Measurements from ENCODE around the gene PAK1.

PAK1 gene

GRCh38 chr11:77411717-77412441 lies 62.0 kb downstream of the PAK1 start:
- Histone ChIP-seq H4K20me1 (peaks cover 62% of the 10 kb centered on the region), H3K4me2 (peak overlapping the region; percentile 91), H3K9me3 (no peaks in the 10 kb centered on the region), H3K36me3 (no peaks in the 10 kb centered on the region), H3K4me1 (peaks cover 42% of the 10 kb centered on the region), H3K4me3 (peak overlapping the region; percentile 70), H3K9ac (peak overlapping the region; percentile 75), H3K27ac (peak overlapping the region; percentile 54), H3K27me3 (no peaks in the 10 kb centered on the region)
- no peak for TF ChIP-seq Cebpa-rat (IDR thresholded peaks at IDR 0.05)

GRCh38 chr11:77411137-77411707 lies 62.7 kb downstream of the PAK1 start:
- no peaks in the 10 kb centered on the region for H3K9me3 ChIP-seq
- peak overlapping the region; percentile 91 for H3K4me2 ChIP-seq
- peaks cover 42% of the 10 kb centered on the region for H3K4me1 ChIP-seq
- peaks cover 67% of the 10 kb centered on the region for H4K20me1 ChIP-seq
- no peak for TF ChIP-seq Cebpa-rat (IDR thresholded peaks at IDR 0.05)
- H3K4me3 ChIP-seq = peak overlapping the region; percentile 70
- H3K27ac ChIP-seq = peak overlapping the region; percentile 54; the same call in 1 of the 2 replicates
- H3K36me3 ChIP-seq = no peaks in the 10 kb centered on the region
- no peaks in the 10 kb centered on the region for H3K27me3 ChIP-seq
- H3K9ac ChIP-seq = peak overlapping the region; percentile 75

GRCh38 chr11:77410076-77410827 lies 63.6 kb downstream of the PAK1 start:
- Histone ChIP-seq H3K4me2 (peak overlapping the region; percentile 91), H3K9me3 (no peaks in the 10 kb centered on the region), H4K20me1 (peaks cover 77% of the 10 kb centered on the region), H3K4me3 (no peak overlapping the region), H3K4me1 (peaks cover 42% of the 10 kb centered on the region), H3K36me3 (no peaks in the 10 kb centered on the region), H3K27ac (no peak overlapping the region), H3K27me3 (no peaks in the 10 kb centered on the region), H3K9ac (no peak overlapping the region)
- no peak for TF ChIP-seq Cebpa-rat (IDR thresholded peaks at IDR 0.05)

- Histone ChIP-seq H3K9ac (no peak overlapping the region), H3K27ac (no peak overlapping the region)
Observed at GRCh38 chr11:77409046-77409445, 64.8 kb downstream of the PAK1 start.

GRCh38 chr11:77407613-77408012 lies 66.3 kb downstream of the PAK1 start:
- Histone ChIP-seq H4K20me1 (peaks cover 78% of the 10 kb centered on the region), H3K9me3 (no peaks in the 10 kb centered on the region), H3K4me2 (no peak overlapping the region), H3K27me3 (no peaks in the 10 kb centered on the region), H3K27ac (no peak overlapping the region), H3K9ac (no peak overlapping the region), H3K4me1 (peaks cover 20% of the 10 kb centered on the region), H3K4me3 (no peak overlapping the region), H3K36me3 (no peaks in the 10 kb centered on the region)
- TF ChIP-seq Cebpa-rat (IDR thresholded peaks at IDR 0.05) = no peak

More at GRCh38 chr11:77409046-77409445, 64.8 kb downstream of the PAK1 start:
- no peaks in the 10 kb centered on the region for H3K36me3 ChIP-seq
- H3K4me3 ChIP-seq = no peak overlapping the region
- no peaks in the 10 kb centered on the region for H3K9me3 ChIP-seq
- H3K4me2 ChIP-seq = no peak overlapping the region
- H4K20me1 ChIP-seq = peaks cover 77% of the 10 kb centered on the region
- no peak for TF ChIP-seq Cebpa-rat (IDR thresholded peaks at IDR 0.05)
- H3K4me1 ChIP-seq = peaks cover 33% of the 10 kb centered on the region
- no peaks in the 10 kb centered on the region for H3K27me3 ChIP-seq

- Histone ChIP-seq H3K9me3 (no peaks in the 10 kb centered on the region), H3K27ac (no peak overlapping the region), H4K20me1 (peaks cover 81% of the 10 kb centered on the region)
Observed at GRCh38 chr11:77406396-77406795, 67.5 kb downstream of the PAK1 start.

GRCh38 chr11:77403211-77403610 lies 70.7 kb downstream of the PAK1 start:
- Histone ChIP-seq H3K4me1 (no peaks in the 10 kb centered on the region), H3K27me3 (no peaks in the 10 kb centered on the region), H3K9me3 (no peaks in the 10 kb centered on the region; the same call in 1 of the 2 replicates), H3K36me3 (peaks cover 11% of the 10 kb centered on the region), H3K9ac (no peak overlapping the region), H3K4me3 (no peak overlapping the region), H4K20me1 (peaks cover 81% of the 10 kb centered on the region), H3K27ac (no peak overlapping the region), H3K4me2 (no peak overlapping the region)
- no peak for TF ChIP-seq Cebpa-rat (IDR thresholded peaks at IDR 0.05)

More at GRCh38 chr11:77406396-77406795, 67.5 kb downstream of the PAK1 start:
- Histone ChIP-seq H3K9ac (no peak overlapping the region), H3K4me3 (no peak overlapping the region), H3K4me1 (peaks cover 11% of the 10 kb centered on the region), H3K36me3 (no peaks in the 10 kb centered on the region), H3K27me3 (no peaks in the 10 kb centered on the region), H3K4me2 (no peak overlapping the region)
- no peak for TF ChIP-seq Cebpa-rat (IDR thresholded peaks at IDR 0.05)

GRCh38 chr11:77402218-77402556 lies 71.7 kb downstream of the PAK1 start:
- Histone ChIP-seq H3K4me2 (no peak overlapping the region), H3K36me3 (peaks cover 20% of the 10 kb centered on the region), H3K9me3 (no peaks in the 10 kb centered on the region; the same call in 1 of the 2 replicates), H3K27ac (no peak overlapping the region), H4K20me1 (peaks cover 80% of the 10 kb centered on the region), H3K9ac (no peak overlapping the region), H3K4me1 (no peaks in the 10 kb centered on the region), H3K27me3 (no peaks in the 10 kb centered on the region), H3K4me3 (no peak overlapping the region)
- TF ChIP-seq Cebpa-rat (IDR thresholded peaks at IDR 0.05) = no peak

GRCh38 chr11:77401486-77402217 lies 72.2 kb downstream of the PAK1 start:
- no peaks in the 10 kb centered on the region for H3K4me1 ChIP-seq
- peaks cover 83% of the 10 kb centered on the region for H4K20me1 ChIP-seq
- H3K27me3 ChIP-seq = no peaks in the 10 kb centered on the region
- H3K4me3 ChIP-seq = no peak overlapping the region
- no peak overlapping the region for H3K4me2 ChIP-seq
- H3K9ac ChIP-seq = no peak overlapping the region
- peaks cover 20% of the 10 kb centered on the region for H3K36me3 ChIP-seq
- no peak for TF ChIP-seq Cebpa-rat (IDR thresholded peaks at IDR 0.05)
- H3K27ac ChIP-seq = no peak overlapping the region
- H3K9me3 ChIP-seq = no peaks in the 10 kb centered on the region; the same call in 1 of the 2 replicates

Measured in BLaER1 (cell line).